ENCODE results near the gene NRBP1.
"Not testable (repeated sequence)": the region's sequence is repeated elsewhere in the genome, so short reads cannot be mapped to it uniquely, and the experiment has no call there.

The NRBP1 gene

DNA sequence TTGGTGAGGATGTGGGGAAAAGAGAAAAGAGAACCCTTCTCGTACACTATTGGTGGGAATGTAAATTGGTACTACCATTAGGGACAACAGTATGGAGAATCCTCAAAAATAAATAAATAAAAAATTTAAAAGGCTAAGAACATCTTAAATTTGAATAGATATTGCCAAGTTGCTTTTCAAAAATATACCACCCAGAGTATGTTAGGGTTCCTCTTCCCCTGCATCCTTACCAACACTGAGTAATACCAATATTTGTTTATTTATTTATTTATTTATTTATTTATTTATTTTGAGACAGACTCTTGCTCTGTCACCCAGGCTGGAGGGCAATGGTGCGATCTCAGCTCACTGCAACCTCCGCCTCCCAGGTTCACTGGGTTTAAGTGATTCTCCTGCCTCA lies 5.5 kb upstream of the NRBP1 start:
- DNase-seq, result no peak

DNA sequence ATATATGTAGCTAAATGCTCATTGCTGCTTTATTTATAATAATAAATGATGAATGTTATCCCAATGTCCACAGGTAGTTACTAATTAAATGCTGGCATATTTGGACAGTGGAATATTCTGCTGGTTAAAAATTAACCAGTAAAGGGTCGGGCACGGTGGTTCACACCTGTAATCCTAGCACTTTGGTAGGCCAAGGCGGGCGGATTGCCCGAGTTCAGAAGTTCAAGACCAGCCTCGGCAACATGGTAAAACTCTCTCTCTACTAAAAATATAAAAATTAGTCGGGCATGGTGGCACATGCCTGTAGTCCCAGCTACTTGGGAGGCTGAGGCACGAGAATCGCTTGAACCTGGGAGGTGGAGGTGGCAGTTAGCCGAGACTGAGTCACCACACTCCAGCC lies 3.4 kb upstream of the NRBP1 start:
- DNase-seq, result not testable (repeated sequence)

GRCh38 chr2:27427863-27428212 lies 593 bp upstream of the NRBP1 start:
- DNase-seq, result no peak

- peak; percentile 90 for DNase-seq
Observed at GRCh38 chr2:27428978-27429541, 629 bp downstream of the NRBP1 start.

- DNase-seq, result no peak
Observed at GRCh38 chr2:27431395-27431794, 3.0 kb downstream of the NRBP1 start.

DNA sequence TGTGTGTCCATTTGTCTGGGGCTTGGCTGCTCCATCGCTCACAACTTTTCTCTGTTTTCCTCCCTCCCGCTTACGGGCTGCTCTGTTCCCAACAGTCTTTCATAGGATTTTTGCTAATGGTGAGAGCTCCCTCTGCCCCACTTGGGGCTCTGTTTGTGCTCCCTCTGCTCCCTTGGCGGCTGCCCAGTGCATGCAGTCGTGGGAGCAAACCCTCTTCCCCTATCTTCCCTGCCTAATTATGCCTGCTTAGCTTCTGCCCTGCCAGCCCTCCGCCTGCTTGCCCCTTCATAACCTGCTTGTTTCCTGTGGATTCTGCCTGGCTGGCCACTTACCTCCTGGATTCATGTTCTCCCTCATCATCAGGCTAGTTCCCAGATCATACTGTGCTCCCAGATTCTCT lies 7.2 kb downstream of the NRBP1 start:
- no peak for DNase-seq

GRCh38 chr2:27441226-27441926 lies 12.9 kb downstream of the NRBP1 start:
- no peak for DNase-seq

- peak; percentile 87 for DNase-seq
Observed at GRCh38 chr2:27441958-27442919, 13.8 kb downstream of the NRBP1 start, which contains the start of gene KRTCAP3. Gene KRTCAP3 (plus strand): TSS chr2:27442381. CDS start chr2:27442413, 32 bp downstream.

DNA sequence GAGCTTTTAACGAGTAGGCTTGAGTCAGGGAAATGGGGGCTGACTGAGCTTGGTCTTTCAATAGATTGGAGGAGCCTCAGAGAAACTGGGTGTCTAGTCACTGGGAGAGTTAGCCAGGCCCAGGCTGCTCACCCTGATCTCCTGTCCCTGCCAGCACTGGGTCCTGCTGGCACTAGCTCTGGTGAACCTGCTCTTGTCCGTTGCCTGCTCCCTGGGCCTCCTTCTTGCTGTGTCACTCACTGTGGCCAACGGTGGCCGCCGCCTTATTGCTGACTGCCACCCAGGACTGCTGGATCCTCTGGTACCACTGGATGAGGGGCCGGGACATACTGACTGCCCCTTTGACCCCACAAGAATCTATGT lies 14.5 kb downstream of the NRBP1 start:
- DNase-seq, result no peak

DNA sequence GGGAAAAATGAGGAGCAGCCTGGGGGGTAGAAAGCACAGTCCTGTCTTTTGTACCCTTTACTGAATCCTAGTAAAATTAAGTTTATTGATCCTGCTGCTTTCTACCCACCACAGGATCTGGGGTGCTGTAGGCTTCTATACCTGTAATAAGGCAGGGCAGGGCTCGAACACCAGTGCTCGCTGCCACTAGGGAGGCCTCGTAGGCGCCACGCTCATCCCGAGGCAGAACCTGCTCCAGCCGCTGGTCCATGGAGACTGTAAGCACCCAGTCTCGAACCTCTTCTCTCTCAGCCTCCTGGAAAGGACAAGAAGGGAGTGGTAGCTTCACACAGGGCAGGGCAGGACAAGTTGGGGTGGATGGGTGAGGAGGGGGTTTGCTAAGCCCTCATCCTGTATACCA lies 16.7 kb downstream of the NRBP1 start:
- no peak for DNase-seq

DNA sequence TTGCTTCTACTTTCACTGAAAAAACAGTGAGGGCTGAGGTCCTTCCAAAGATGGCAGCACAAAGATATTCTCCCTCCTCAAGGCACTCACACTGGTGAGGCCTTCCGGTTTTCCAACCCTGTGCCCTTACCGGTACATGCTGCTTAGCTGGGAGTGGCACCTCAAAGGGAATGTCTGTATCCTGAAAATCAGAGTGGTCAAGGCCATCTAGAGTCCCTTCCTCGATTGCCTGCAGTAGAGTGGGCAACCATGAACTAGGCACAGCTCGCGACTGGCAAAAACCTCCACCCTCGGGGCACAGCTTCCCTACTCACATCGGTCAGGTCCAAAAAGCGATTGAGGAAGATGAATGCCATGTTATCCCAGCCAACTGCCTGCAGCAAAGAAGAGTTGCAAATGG lies 17.2 kb downstream of the NRBP1 start:
- no peak for DNase-seq

- DNase-seq, result no peak
Observed at GRCh38 chr2:27446057-27446456, 17.6 kb downstream of the NRBP1 start.

DNA sequence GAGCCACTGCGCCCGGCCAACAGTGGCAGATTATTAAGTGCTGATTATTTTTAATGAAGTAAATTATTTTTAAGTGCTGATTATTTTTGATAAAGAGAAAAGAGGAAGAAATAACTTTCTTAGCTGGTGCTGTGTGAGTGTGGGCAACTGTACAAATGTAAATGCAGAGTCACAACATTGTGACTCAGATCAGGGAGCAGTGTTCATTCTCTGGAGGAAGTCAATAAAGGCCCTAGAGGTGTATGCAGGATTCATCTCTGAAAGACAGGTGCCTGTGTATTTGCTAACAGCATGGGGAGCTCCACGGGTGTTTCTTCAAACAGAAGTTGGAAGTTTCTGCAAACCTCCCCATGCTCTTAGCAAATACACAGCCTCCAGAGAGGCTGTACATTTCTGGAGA lies 19.9 kb downstream of the NRBP1 start:
- no peak for DNase-seq

GRCh38 chr2:27451095-27451494 lies 22.7 kb downstream of the NRBP1 start:
- no peak for DNase-seq

DNA sequence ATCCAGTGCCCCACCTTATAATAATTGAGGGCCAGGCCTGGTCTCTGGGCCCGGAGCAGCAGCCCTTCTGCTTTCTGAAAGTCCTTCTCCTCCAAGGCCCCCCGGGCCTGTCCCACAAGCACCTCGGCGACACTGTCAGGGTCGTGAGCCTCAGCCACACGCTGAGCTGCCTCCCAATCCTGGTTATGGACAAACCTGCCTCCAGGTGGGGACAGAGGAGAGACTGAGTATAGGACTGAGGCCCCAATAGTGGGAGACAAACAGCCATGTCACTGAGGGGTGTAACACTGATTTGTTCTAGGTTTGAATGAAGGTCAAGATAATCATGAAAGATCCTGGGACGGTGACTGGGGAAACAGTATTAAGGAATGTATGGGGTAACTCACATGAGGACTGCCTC lies 25.5 kb downstream of the NRBP1 start:
- no peak for DNase-seq

GRCh38 chr2:27461118-27461517 lies 32.7 kb downstream of the NRBP1 start:
- DNase-seq, result peak; percentile 61

- DNase-seq, result no peak
Observed at GRCh38 chr2:27464443-27464842, 36.0 kb downstream of the NRBP1 start.

DNA sequence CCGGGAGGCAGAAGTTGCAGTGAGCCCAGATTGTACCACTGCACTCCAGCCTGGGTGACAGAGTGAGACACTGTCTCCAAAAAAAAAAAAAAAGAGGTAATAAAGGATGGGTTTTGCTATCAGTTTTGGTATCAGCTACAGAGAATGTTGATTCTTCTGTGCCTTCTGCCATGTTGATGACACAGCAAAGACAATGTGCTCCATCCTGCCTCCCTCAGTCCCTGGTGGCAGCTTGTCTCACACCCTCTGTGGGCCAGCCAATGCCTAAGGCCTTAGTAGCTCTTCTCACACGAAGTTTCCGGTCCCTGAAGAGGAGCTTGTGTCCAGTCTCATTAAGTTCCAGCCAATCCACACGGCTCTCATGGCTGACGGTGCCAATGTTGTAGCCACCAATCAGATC lies 43.5 kb downstream of the NRBP1 start:
- no peak for DNase-seq

DNA sequence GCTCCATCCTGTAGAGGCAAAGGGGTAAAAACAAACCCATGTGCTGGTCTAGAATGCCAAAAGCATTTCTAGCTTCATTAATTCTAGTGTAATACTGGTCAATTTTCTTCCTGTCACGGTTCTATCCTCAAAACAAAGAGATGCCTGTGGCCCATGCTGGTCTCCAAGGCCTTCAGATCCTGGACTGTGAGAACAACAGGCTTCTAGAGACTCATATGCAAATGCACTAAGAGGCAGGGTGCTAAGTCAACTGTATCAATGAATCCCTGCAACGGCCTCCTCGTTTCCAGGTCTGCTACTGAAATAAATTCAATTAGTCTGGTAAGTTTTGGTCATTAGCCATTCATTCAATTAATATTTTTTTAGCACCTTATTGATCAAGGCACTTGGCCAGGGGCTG lies 57.1 kb downstream of the NRBP1 start:
- no peak for DNase-seq

GRCh38 chr2:27489118-27489497 lies 60.7 kb downstream of the NRBP1 start:
- DNase-seq, result peak; percentile 11

- DNase-seq, result peak; percentile 100
Observed at GRCh38 chr2:27489498-27490397, 61.3 kb downstream of the NRBP1 start, which contains the start of gene IFT172. Gene IFT172 (minus strand): TSS chr2:27489743. CDS start chr2:27489653, 90 bp downstream.
